ENCODE measurements around the gene ATF7.

The ATF7 gene

DNA sequence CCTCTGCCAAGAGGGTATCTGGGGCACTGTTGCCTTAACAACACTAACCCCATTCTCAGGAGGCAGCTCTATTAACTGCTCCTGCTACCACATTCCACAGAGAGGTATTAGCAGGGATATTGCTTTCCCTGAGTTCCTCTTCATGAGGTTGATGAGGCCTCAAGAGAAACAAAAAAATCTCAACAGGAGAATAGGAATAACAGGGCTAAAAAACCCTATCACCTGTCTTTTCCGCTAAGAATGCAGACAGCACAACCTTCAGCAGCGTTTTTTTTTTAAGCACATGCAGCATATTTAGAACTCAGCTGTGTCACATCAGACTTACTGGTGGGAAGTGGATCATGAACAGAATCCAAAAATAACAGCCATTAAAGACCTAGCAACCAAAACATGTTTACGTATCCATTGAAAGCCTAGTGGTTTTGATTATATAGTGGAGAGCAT lies 29.2 kb downstream of the ATF7 start:
- TF ChIP-seq POLR2A (IDR thresholded peaks at IDR 0.05; ENCODE audit: low read length) (no peak), GATA1 (IDR thresholded peaks at IDR 0.05; ENCODE audit: low read depth, low read length) (no peak)
- DNase-seq: no peak

DNA sequence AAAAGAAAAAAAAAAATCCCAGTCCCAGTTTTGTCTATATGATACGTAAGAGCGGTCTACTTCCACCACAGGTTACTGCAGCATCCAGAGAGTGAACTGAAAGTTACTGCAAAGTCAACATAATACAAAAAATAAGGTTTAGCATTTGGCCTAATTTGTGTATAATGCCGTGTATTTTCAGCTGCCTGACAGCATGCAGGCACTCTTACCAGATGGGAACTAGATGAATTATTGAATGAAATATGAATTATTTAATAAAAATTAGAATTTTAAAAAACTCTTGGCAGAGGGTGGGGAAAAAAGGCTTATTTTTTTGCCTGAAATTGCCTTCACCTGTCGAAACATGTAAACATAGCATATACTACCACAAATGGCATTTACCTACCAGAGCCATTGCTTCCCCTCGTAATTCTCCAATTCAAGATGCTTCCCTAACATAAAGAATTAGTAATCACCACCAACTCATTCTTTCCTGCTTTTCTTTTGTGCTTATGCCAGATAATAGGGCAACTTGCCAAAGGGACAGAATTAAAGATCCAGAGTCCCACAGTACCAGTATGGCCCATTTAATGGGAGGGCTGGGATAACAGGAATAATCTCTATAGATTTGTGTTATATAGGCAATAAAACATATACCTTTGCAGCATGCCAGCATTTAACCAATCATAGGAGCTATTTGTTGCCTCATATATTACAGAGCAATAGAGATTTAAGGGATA lies 31.1 kb downstream of the ATF7 start:
- no peak for DNase-seq
- TF ChIP-seq POLR2A (IDR thresholded peaks at IDR 0.05; ENCODE audit: low read length): no peak
- TF ChIP-seq GATA1 (IDR thresholded peaks at IDR 0.05; ENCODE audit: low read depth, low read length): no peak

DNA sequence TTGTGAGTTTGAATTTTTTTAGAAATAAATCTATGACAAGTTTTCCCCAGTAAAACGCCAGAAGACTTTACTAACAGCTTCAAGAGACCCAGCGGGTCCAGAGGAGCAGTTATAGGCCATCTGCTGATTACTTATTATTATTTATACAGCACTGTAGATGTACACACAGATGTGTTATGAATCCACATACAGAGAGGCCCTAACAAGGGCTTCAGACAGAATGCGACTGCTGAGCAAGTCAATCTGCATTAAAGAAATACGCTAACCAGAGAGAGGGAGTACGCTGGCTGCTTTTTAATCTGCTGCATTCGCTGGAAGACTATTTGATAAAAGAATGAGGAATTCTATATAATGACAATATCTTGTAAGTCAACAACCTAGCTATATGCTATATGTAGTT lies 32.5 kb downstream of the ATF7 start:
- DNase-seq: no peak
- no peak for TF ChIP-seq POLR2A (IDR thresholded peaks at IDR 0.05; ENCODE audit: low read length)
- TF ChIP-seq GATA1 (IDR thresholded peaks at IDR 0.05; ENCODE audit: low read depth, low read length): no peak

DNA sequence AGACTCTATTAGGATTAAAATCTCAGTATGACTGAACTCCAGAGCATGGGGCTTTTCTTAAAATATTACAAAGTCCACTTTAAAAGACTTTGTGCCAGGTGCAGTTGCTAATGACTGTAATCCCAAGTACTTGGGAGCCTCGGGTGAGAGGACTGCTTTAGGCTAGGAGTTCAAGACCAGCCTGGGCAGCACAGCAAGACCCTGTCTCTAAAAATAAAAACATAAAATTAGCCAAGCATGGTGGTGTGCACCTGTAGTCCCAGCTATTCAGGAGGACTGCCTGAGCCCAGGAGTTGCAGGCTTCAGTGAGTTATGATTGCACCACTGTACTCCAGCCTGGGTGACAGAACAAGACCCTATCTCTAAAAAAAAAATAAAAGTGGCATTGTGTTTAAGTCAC lies 33.2 kb downstream of the ATF7 start:
- TF ChIP-seq GATA1 (IDR thresholded peaks at IDR 0.05; ENCODE audit: low read depth, low read length) (no peak), POLR2A (IDR thresholded peaks at IDR 0.05; ENCODE audit: low read length) (no peak)
- no peak for DNase-seq

DNA sequence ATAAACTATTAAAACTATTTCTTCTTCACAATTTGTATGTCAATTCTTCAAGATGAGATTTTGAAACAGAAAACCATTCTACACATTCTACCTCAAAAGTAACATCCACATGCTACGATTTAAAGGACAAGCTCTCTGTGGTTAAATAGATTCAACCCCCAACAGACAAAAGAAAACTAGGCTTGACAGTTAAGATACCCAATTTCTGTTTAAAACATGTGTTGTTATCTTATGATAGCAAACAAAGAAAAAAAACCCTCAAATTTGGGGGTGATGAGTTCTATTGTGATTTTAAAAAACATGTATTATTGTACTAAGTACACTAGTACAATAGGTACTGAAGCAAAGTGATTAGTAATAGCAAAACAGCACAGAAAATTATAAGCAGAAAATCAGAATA lies 33.8 kb downstream of the ATF7 start:
- no peak for TF ChIP-seq POLR2A (IDR thresholded peaks at IDR 0.05; ENCODE audit: low read length)
- TF ChIP-seq GATA1 (IDR thresholded peaks at IDR 0.05; ENCODE audit: low read depth, low read length): no peak

DNA sequence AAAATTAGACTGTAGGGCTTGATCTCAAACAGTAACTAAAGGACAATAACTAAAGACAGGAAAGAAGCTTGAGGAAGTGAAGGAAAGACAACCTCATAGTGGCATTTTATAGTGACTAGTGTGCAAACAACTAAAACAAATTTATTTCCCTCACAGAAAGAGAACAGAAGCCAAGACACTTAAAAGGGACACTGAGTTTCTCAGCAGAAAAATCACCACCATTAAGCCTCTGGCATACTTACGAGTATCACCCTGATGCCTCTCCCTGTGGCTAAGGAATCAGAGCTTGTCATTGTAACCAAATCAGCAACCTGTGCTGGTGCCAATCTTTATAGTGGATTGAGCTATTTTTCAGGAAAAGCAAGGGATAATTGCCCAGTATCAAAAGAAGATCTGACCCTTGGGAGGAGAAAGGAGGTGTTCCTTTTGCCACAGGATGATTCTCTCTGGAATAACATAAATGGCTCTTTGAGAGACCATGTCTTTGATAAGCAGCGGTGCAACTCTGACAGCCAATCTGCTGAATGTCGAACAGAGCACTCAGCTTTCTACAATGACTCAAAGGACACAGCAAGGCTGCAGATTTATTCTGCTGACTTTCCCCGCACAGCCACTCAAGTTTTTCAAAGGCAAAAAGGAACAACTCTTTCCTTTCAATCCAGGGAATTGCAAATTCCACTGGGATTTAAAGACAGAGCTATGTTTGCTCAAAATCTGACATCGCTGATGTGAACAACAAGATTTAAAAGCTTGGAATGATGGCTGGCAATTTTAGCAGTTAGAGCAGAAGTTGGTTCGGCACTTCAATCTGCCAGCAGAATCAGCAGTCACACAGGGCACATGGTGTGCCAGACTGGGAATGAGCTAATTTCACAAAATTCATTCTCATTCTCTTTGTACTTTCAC lies 34.6 kb downstream of the ATF7 start:
- no peak for DNase-seq
- TF ChIP-seq POLR2A (IDR thresholded peaks at IDR 0.05; ENCODE audit: low read length) (no peak), GATA1 (IDR thresholded peaks at IDR 0.05; ENCODE audit: low read depth, low read length) (no peak)

More for the DNA sequence above, 33.8 kb downstream of the ATF7 start:
- DNase-seq: no peak

DNA sequence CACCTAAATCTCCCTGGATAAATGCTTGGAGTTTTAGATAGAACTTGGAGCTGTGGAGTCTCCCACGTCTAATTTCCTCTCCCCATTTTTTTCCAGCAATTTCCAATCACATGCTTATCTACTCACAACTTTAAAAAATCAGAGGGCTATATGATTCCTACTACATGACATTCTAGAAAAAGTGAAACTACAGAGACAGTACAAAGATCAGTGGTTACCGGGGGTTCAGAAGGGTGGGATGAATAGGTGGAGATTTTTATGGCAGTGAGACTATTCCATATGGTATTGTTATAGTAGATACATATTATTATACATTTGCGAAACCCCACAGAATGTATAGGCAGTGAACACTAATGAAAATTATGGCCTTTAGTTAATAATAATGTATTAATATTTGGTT lies 35.5 kb downstream of the ATF7 start:
- TF ChIP-seq POLR2A (IDR thresholded peaks at IDR 0.05; ENCODE audit: low read length) (no peak), GATA1 (IDR thresholded peaks at IDR 0.05; ENCODE audit: low read depth, low read length) (no peak)
- DNase-seq: no peak

DNA sequence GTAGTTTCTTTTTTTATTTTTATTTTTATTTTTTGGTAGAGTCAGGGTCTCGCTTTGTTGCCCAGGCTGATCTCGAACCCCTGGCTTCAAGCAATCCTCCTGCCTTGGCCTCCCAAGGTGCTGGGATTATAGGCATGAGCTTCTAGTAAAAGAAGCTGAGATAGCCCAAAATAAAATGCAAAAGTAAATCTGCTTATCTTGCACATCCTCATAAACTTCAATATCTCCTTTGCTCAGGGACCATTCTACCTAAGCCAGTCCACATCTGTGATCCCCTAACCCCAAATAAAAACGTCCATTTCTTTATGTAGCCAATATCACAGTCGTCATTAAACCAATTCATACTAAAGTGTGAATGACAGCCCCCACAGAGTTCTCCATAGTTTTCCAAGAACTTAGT lies 36.3 kb downstream of the ATF7 start:
- TF ChIP-seq POLR2A (IDR thresholded peaks at IDR 0.05; ENCODE audit: low read length): no peak
- TF ChIP-seq GATA1 (IDR thresholded peaks at IDR 0.05; ENCODE audit: low read depth, low read length): no peak
- DNase-seq: no peak

DNA sequence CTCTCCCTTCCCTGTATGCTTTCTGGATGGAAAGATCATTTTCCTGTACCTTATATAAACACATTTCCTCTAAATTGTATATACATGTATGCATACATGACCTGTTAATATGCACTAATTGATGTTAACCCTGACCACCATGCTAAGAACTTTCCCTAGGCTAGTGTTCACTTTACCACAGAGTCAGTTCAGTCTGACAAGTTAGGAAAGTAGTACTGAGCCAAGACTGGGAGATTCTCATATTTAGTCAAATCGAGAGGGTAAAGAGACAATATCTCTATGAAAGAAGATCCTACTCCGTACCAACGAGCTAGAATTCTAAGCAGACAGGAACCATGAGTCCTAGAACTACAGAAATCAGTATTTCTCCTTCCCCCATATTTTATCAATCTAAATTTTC lies 36.8 kb downstream of the ATF7 start:
- no peak for TF ChIP-seq GATA1 (IDR thresholded peaks at IDR 0.05; ENCODE audit: low read depth, low read length)

DNA sequence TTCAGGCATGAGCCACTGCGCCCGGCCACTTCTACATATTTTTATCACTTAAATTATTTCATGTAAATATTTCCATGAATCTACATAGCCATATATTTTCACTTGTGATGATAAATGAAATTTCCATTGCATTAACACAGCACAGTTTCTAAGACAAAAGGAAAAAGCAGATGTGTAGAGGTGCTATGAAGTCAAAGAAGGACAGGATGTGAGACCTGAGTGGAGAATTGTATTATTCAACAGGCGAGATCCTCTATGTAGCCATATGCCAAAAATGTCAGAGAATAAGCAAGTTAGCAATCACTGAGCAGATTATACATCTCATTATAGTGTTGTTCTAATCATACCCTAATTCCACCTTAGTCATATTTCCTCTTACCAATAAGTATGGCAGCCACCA lies 38.1 kb downstream of the ATF7 start:
- no peak for DNase-seq
- TF ChIP-seq GATA1 (IDR thresholded peaks at IDR 0.05; ENCODE audit: low read depth, low read length) (no peak), POLR2A (IDR thresholded peaks at IDR 0.05; ENCODE audit: low read length) (no peak)

More for the DNA sequence above, 36.8 kb downstream of the ATF7 start:
- DNase-seq: no peak

DNA sequence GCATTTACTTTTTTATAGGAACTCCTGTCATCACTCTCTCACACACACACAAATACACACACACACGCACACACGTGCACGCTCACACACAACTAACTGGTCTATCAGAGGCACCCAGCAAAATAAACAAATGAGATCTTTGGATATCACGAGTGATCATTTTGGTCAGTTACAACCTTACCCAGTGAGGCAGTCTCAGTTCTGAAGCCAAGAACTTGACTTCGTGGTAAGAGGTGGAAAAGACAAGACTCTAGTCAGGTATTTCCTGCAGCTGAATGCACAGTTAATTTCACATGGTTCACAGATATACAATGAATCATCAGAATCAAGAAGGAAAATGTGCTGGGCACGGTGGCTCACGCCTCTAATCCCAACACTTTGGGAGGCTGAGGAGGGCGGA lies 39.4 kb downstream of the ATF7 start:
- TF ChIP-seq POLR2A (IDR thresholded peaks at IDR 0.05; ENCODE audit: low read length): no peak
- TF ChIP-seq GATA1 (IDR thresholded peaks at IDR 0.05; ENCODE audit: low read depth, low read length): no peak
- DNase-seq: no peak

DNA sequence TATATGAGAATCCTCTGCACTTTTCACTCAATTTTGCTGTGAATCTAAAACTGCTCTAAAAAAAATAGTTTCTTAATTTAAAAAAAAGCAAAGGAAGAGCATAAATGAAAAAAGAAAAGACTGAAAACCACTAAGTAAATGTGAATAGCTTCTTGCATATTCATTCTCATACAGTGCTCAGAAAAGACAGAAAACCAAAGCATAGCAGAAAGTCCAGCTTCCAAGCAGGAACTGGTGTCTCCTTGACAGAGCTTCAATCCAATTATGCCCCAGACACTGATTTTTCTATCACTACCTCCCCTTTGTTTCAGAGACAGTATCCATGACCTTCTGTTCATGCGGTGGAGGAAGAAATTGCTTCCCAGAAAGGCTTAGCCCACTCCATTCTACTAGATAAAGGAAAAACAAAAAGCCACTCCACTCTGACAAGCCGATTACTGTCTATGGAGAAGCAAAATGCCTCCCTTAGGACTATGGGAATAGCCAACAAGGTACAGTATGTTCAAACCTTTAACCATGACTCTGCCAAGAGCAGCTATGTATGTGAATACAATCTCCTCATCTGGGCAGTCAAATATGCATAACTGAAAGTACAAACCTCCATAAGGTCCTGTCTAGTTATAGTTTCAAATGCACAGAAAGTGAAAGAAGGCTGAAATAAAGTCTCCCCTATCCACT lies 40.6 kb downstream of the ATF7 start:
- no peak for TF ChIP-seq GATA1 (IDR thresholded peaks at IDR 0.05; ENCODE audit: low read depth, low read length)
- TF ChIP-seq POLR2A (IDR thresholded peaks at IDR 0.05; ENCODE audit: low read length): no peak
- no peak for DNase-seq

DNA sequence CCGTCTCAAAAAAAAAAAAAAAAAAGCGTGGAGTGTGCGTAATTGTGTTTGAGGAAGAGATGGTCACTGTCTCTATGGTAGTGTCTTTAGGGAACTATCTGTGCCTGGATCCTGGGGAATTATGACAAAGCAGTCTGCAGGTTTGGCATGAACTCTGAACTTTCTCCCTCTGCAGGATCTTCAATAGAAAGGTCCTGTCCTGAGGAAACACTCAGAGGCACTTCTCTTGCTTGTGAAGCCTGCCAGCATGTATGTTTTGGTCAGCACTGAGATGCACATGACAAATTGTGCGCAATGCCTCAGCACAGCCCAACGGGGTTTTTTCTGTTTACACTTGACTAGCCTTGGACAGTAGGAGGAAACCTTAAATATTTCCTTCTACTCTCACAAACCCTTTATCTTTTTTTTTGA lies 46.6 kb downstream of the ATF7 start:
- TF ChIP-seq GATA1 (IDR thresholded peaks at IDR 0.05; ENCODE audit: low read depth, low read length) (no peak), POLR2A (IDR thresholded peaks at IDR 0.05; ENCODE audit: low read length) (no peak)
- no peak for DNase-seq

DNA sequence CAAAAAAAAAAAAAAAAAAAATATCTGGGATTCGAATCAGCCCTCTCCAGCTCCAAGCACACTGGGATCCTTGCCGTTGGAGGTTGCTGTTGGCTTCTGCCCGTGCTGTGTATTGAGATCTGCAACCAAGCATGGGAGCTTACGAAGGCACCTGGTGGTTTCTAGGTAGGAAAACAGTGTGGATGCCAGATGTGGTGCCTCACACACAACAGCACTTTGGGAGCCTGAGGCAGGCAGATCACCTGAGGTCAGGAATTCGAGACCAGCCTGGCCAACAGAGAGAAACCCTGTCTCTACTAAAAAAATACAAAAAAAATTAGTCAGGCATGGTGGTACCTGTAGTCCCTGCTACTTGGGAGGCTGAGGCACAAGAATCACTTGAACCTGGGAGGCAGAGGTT lies 47.4 kb downstream of the ATF7 start:
- no peak for DNase-seq
- TF ChIP-seq POLR2A (IDR thresholded peaks at IDR 0.05; ENCODE audit: low read length) (no peak), GATA1 (IDR thresholded peaks at IDR 0.05; ENCODE audit: low read depth, low read length) (no peak)

Measured in erythroblast (primary cell).